ENCODE measurements around the gene LGALS8.

Gene LGALS8

GRCh38 chr1:236491469-236492136, 32.2 kb upstream of the LGALS8 start:
- no peak for DNase-seq (ENCODE audit: insufficient read length, low spot score)
- no peak for TF ChIP-seq CTCF (IDR thresholded peaks at IDR 0.05; ENCODE audit: insufficient read depth, missing control alignments)
- FAIRE-seq: no peak

GRCh38 chr1:236492378-236492777, 31.4 kb upstream of the LGALS8 start:
- DNase-seq (ENCODE audit: insufficient read length, low spot score) (no peak), FAIRE-seq (no peak)
- no peak for TF ChIP-seq CTCF (IDR thresholded peaks at IDR 0.05; ENCODE audit: insufficient read depth, missing control alignments)

- DNase-seq (ENCODE audit: insufficient read length, low spot score) (no peak), FAIRE-seq (no peak)
- TF ChIP-seq CTCF (IDR thresholded peaks at IDR 0.05; ENCODE audit: insufficient read depth, missing control alignments): no peak
These were observed 29.7 kb upstream of the LGALS8 start for GRCh38 chr1:236494082-236494481.

GRCh38 chr1:236494586-236495466, 29.0 kb upstream of the LGALS8 start:
- DNase-seq (ENCODE audit: insufficient read length, low spot score) (no peak), FAIRE-seq (no peak)
- TF ChIP-seq CTCF (IDR thresholded peaks at IDR 0.05; ENCODE audit: insufficient read depth, missing control alignments): no peak

GRCh38 chr1:236495467-236496112, 28.2 kb upstream of the LGALS8 start:
- DNase-seq (ENCODE audit: insufficient read length, low spot score): no peak
- no peak for TF ChIP-seq CTCF (IDR thresholded peaks at IDR 0.05; ENCODE audit: insufficient read depth, missing control alignments)

GRCh38 chr1:236497908-236498307, 25.9 kb upstream of the LGALS8 start:
- TF ChIP-seq CTCF (IDR thresholded peaks at IDR 0.05; ENCODE audit: insufficient read depth, missing control alignments): no peak
- FAIRE-seq: no peak

More at GRCh38 chr1:236495467-236496112, 28.2 kb upstream of the LGALS8 start:
- FAIRE-seq: no peak

More at GRCh38 chr1:236497908-236498307, 25.9 kb upstream of the LGALS8 start:
- DNase-seq (ENCODE audit: insufficient read length, low spot score): no peak

Measured in D721Med (cell line).